Head of caudate nucleus (tissue), 42 donors: ENCODE results near the gene KANSL2.
"Not testable (repeated sequence)": the region's sequence is repeated elsewhere in the genome, so short reads cannot be mapped to it uniquely, and the experiment has no call there.

ENCODE experiments used
- DNase-seq, 42 donors: peaks; one replicate each; pipeline versions ENCODE4 v3.0.0 to v3.0.0-alpha.2; 2020 to 2021; ENCODE audit warnings: mixed read lengths in 7 of 42
- intact Hi-C: fragments of 100-400 bp; cut with DNase I; formaldehyde crosslinking; loops from one replicate; pipeline ENCODE4 v1.15.0; 2022

The KANSL2 gene

GRCh38 chr12:48686615-48687334 is 4.7 kb upstream of the KANSL2 start:
- intact Hi-C loops = no loop called here
- no peak for DNase-seq

- intact Hi-C loops = no loop called here
- no peak for DNase-seq
Measured at GRCh38 chr12:48686037-48686595, 4.1 kb upstream of the KANSL2 start.

GRCh38 chr12:48683534-48683933 is 1.5 kb upstream of the KANSL2 start:
- intact Hi-C loops = loop anchor here (5.0 kb wide), 1 partner anchor 34 kb away; the partner anchor contains the start of gene CCNT1
- no peak for DNase-seq

GRCh38 chr12:48682927-48683326 is 889 bp upstream of the KANSL2 start:
- intact Hi-C loops = loop anchor here (5.0 kb wide), 1 partner anchor 34 kb away; the partner anchor contains the start of gene CCNT1
- DNase-seq = no peak

- intact Hi-C loops = loop anchor here (5.0 kb wide), 1 partner anchor 35 kb away; the partner anchor contains the start of gene CCNT1
- DNase-seq = not testable (repeated sequence)
Measured at GRCh38 chr12:48682533-48682905, 481 bp upstream of the KANSL2 start.

GRCh38 chr12:48681399-48681709 is 684 bp downstream of the KANSL2 start:
- DNase-seq = no peak
- intact Hi-C loops = loop anchor here (5.0 kb wide), 1 partner anchor 36 kb away; the partner anchor contains the start of gene CCNT1

- intact Hi-C loops = loop anchor here (5.0 kb wide), 1 partner anchor 36 kb away; the partner anchor contains the start of gene CCNT1
Measured at GRCh38 chr12:48680861-48681260, 1.2 kb downstream of the KANSL2 start.

GRCh38 chr12:48678551-48679185 is 3.4 kb downstream of the KANSL2 start:
- no peak for DNase-seq
- intact Hi-C loops = no loop called here

More at GRCh38 chr12:48680861-48681260, 1.2 kb downstream of the KANSL2 start:
- no peak for DNase-seq

GRCh38 chr12:48671231-48671856 is 10.7 kb downstream of the KANSL2 start:
- no peak for DNase-seq
- intact Hi-C loops = no loop called here

GRCh38 chr12:48668996-48669395 is 13.0 kb downstream of the KANSL2 start:
- DNase-seq = no peak
- intact Hi-C loops = no loop called here

- no peak for DNase-seq
- intact Hi-C loops = no loop called here
Measured at GRCh38 chr12:48659863-48660262, 22.2 kb downstream of the KANSL2 start.

- no peak for DNase-seq
- intact Hi-C loops = no loop called here
Measured at GRCh38 chr12:48651681-48652080, 30.4 kb downstream of the KANSL2 start.

GRCh38 chr12:48645354-48645753 is 36.7 kb downstream of the KANSL2 start:
- DNase-seq, intact Hi-C loops: not testable (repeated sequence)

GRCh38 chr12:48643011-48643410 is 39.0 kb downstream of the KANSL2 start:
- intact Hi-C loops = no loop called here
- DNase-seq = no peak

- DNase-seq, intact Hi-C loops: not testable (repeated sequence)
Measured at GRCh38 chr12:48641752-48642555, 40.1 kb downstream of the KANSL2 start.

GRCh38 chr12:48640854-48641253 is 41.2 kb downstream of the KANSL2 start:
- intact Hi-C loops = no loop called here

GRCh38 chr12:48640428-48640827 is 41.6 kb downstream of the KANSL2 start:
- no peak for DNase-seq
- intact Hi-C loops = no loop called here

More at GRCh38 chr12:48640854-48641253, 41.2 kb downstream of the KANSL2 start:
- DNase-seq = no peak

- DNase-seq = no peak
- intact Hi-C loops = no loop called here
Measured at GRCh38 chr12:48631071-48631470, 51.0 kb downstream of the KANSL2 start.

- intact Hi-C loops = no loop called here
- DNase-seq = no peak
Measured at GRCh38 chr12:48630346-48630745, 51.7 kb downstream of the KANSL2 start.
